ENCODE results near the gene SLC12A2.

DNA sequence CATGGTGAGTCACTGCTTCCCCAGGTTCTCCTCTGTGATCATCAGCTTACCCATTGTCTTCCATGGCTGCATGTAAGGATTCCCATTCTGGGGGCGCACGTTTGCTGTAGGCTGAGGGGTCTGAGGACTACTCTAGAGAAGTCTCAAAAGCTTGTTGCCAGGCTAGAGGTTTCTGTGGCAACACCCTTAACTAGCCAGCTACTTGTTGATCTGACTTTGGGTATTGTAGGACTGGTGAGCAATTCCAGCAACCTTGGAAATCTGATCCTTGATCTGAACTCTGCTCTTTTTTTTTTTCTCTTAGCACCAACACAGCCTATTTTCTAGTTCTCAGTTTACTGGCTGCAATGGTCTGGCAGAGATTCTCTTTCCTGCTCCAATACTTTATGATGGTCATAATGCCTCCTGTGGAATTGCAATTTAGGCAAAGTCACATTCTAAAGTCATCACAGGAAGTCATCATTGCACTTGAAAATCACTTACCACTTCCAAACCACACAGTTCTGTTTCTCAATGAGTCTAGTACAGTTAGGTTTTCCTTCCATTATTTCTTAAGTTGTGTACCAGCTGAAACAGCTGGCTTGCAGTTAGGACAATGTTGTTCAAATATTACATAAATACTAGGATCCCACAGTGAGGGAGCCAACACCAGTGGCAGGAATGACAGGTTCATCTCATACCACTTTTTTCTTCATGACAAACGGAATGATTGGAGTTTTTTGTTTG, 110.3 kb downstream of the SLC12A2 start:
- TF ChIP-seq, protein P1, sequence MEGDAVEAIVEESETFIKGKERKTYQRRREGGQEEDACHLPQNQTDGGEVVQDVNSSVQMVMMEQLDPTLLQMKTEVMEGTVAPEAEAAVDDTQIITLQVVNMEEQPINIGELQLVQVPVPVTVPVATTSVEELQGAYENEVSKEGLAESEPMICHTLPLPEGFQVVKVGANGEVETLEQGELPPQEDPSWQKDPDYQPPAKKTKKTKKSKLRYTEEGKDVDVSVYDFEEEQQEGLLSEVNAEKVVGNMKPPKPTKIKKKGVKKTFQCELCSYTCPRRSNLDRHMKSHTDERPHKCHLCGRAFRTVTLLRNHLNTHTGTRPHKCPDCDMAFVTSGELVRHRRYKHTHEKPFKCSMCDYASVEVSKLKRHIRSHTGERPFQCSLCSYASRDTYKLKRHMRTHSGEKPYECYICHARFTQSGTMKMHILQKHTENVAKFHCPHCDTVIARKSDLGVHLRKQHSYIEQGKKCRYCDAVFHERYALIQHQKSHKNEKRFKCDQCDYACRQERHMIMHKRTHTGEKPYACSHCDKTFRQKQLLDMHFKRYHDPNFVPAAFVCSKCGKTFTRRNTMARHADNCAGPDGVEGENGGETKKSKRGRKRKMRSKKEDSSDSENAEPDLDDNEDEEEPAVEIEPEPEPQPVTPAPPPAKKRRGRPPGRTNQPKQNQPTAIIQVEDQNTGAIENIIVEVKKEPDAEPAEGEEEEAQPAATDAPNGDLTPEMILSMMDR (IDR thresholded peaks at IDR 0.05; ENCODE audit: low read length), result no peak
- no peak for TF ChIP-seq EZH2 (IDR thresholded peaks at IDR 0.05; ENCODE audit: borderline replicate concordance, low read length)

Measured in OCI-LY1 (cell line).